GM12878 (cell line): ENCODE data around the gene FUT6. TPM values are rescaled to one million over a fixed set of nuclear protein-coding genes. Genes with fewer than 3 reads are reported as not detected.

Source experiments
- ATAC-seq: fragments of 200-7000 bp; cut with Tn5 transposase; 3 replicates; pipeline ENCODE4 v1.9.1; 2020; ENCODE audit warnings: mild to moderate bottlenecking, moderate library complexity
- BruUV-seq: library from RNA; stranded (reverse); fragments of 400-500 nt; replicated peaks from 2 replicates; lab custom pipeline; 2021; lab: Mats Ljungman, UMichigan
- CTCF ChIA-PET: fragments of 300-600 bp; sonication (Branson Sonifier 250); formaldehyde crosslinking; extraction: SDS; loops from one replicate; lab custom pipeline; 2021; ENCODE audit warnings: inconsistent platforms; lab: Yijun Ruan, JAX
- POLR2A ChIA-PET: fragments of 350-600 bp; formaldehyde crosslinking; extraction: SDS; loops from one replicate; lab custom pipeline; 2021; ENCODE audit warnings: inconsistent platforms; lab: Charles Lee
- RAD21 ChIA-PET: fragments of 300-600 bp; sonication (Branson Sonifier 250); formaldehyde crosslinking; loops from one replicate; lab custom pipeline; 2023; ENCODE audit warnings: antibody characterized with exemption; ENCODE audit not compliant: unreplicated experiment; lab: Charles Lee
- SMC1A ChIA-PET: fragments of 300-600 bp; sonication (Branson Sonifier 250); formaldehyde crosslinking; loops from one replicate; lab custom pipeline; 2023; ENCODE audit not compliant: unreplicated experiment, uncharacterized antibody; lab: Charles Lee
- DNase-seq: peaks from one replicate; pipeline ENCODE4 v3.0.0-alpha.2; 2011; ENCODE audit warnings: low read depth, low spot score
- FAIRE-seq: peaks from 3 replicates; lab custom pipeline; 2011; peaks lifted over from hg19 to GRCh38; lab: Jason Lieb, UNC
- H2AFZ ChIP-seq: 2 replicates; pipeline ENCODE4 v1.6.0; 2011; ENCODE audit warnings: low read depth, low read length, control low read depth; ENCODE audit not compliant: control insufficient read depth
- H3K27ac ChIP-seq: 2 replicates; pipeline ENCODE4 v1.5.1; 2011; ENCODE audit warnings: control low read depth; ENCODE audit not compliant: control insufficient read depth, insufficient read depth
- H3K27me3 ChIP-seq, 2 experiments: replicated peaks in 1 of 2; 2 replicates each; pipeline versions ENCODE4 v1.6.0 to v1.6.1; 2011; ENCODE audit warnings: low read length in 1 of 2; ENCODE audit not compliant: control insufficient read depth in 2 of 2, insufficient read depth in 2 of 2
- H3K36me3 ChIP-seq, 2 experiments: 2 replicates each; pipeline ENCODE4 v1.5.1; 2011; ENCODE audit warnings: low read length in 1 of 2; ENCODE audit not compliant: control insufficient read depth in 2 of 2, insufficient read depth in 2 of 2
- H3K4me1 ChIP-seq: 2 replicates; pipeline ENCODE4 v1.6.1; 2011; ENCODE audit warnings: mild to moderate bottlenecking, low read length, moderate library complexity, mixed read lengths; ENCODE audit not compliant: control insufficient read depth, insufficient read depth
- H3K4me2 ChIP-seq: 2 replicates; pipeline ENCODE4 v1.6.0; 2011; ENCODE audit warnings: control low read depth; ENCODE audit not compliant: control insufficient read depth, insufficient read depth
- H3K4me3 ChIP-seq: fragments of 200-600 bp; sonication (generic); 2 replicates; pipeline ENCODE4 v1.5.1; 2016
- H3K79me2 ChIP-seq: 2 replicates; pipeline ENCODE4 v1.6.0; 2011; ENCODE audit warnings: low read length; ENCODE audit not compliant: control insufficient read depth, insufficient read depth
- H3K9ac ChIP-seq: 2 replicates; pipeline ENCODE4 v1.8.0; 2011; ENCODE audit warnings: low read length, control low read depth, mixed read lengths; ENCODE audit not compliant: control insufficient read depth, insufficient read depth
- H3K9me3 ChIP-seq: replicated peaks from 3 replicates; pipeline ENCODE4 v1.5.1; 2011; ENCODE audit warnings: mild to moderate bottlenecking, low read length; ENCODE audit not compliant: control insufficient read depth, insufficient read depth
- H4K20me1 ChIP-seq: 2 replicates; pipeline ENCODE4 v1.6.0; 2011; ENCODE audit not compliant: control insufficient read depth, insufficient read depth
- BRCA1 ChIP-seq: IDR thresholded peaks from 2 replicates; pipeline ENCODE4 v1.6.1; 2011; ENCODE audit warnings: low read depth, low read length, improper control_type of control experiment
- CEBPZ ChIP-seq: fragments of 150-350 bp; IDR thresholded peaks from 2 replicates; pipeline ENCODE4 v1.6.1; 2016; ENCODE audit warnings: low read depth, low read length
- KLF5 ChIP-seq: fragments of 450-650 bp; IDR thresholded peaks from 2 replicates; pipeline ENCODE4 v1.6.1; 2014; ENCODE audit warnings: mild to moderate bottlenecking; ENCODE audit not compliant: partially characterized antibody
- LARP7 ChIP-seq: fragments of 450-650 bp; IDR thresholded peaks from 2 replicates; pipeline ENCODE4 v1.6.1; 2017; ENCODE audit warnings: mild to moderate bottlenecking
- MLLT1 ChIP-seq: fragments of 450-650 bp; IDR thresholded peaks from 2 replicates; pipeline ENCODE4 v1.6.1; 2016; ENCODE audit warnings: mild to moderate bottlenecking
- NKRF ChIP-seq: fragments of 450-650 bp; conservative IDR thresholded peaks from 2 replicates; pipeline ENCODE4 v1.6.1; 2017; ENCODE audit warnings: mild to moderate bottlenecking, moderate library complexity
- NR2C1 ChIP-seq: fragments of 450-650 bp; IDR thresholded peaks from 2 replicates; pipeline ENCODE4 v1.6.1; 2017; ENCODE audit warnings: antibody characterized with exemption, mild to moderate bottlenecking, moderate library complexity
- RB1 ChIP-seq: fragments of 450-650 bp; formaldehyde crosslinking; IDR thresholded peaks from 2 replicates; pipeline ENCODE4 v1.6.1; 2017; ENCODE audit warnings: mild to moderate bottlenecking, borderline replicate concordance
- SRF ChIP-seq, 2 experiments: IDR thresholded peaks; 2 replicates each; pipeline ENCODE4 v1.6.1; 2011; ENCODE audit warnings: low read depth in 2 of 2, low read length in 2 of 2, mild to moderate bottlenecking in 1 of 2, moderate library complexity in 1 of 2
- STAT3 ChIP-seq: IDR thresholded peaks from 2 replicates; pipeline ENCODE4 v1.6.1; 2011; ENCODE audit warnings: low read depth, low read length, improper control_type of control experiment
- WGBS: methylation state at CpG from one replicate; pipeline ENCODE4 v1.1.6; 2016; ENCODE audit warnings: low lambda C conversion rate; ENCODE audit not compliant: insufficient replicate concordance, insufficient coverage; ENCODE audit errors: missing lambda C conversion rate; 5-methylcytosine and 5-hydroxymethylcytosine counted together
- in situ Hi-C: fragments of 300-500 bp; cut with MboI; formaldehyde crosslinking; loops from 9 replicates; pipeline ENCODE4 v1.14.3; 2018; ENCODE audit warnings: mixed read lengths
- intact Hi-C: fragments of 100-400 bp; cut with micrococcal nuclease; formaldehyde crosslinking; loops from one replicate; pipeline ENCODE4 v1.14.2; 2022; ENCODE audit not compliant: unreplicated experiment
- polyA plus RNA-seq, 11 experiments: library from polyadenylated mRNA; depleted of rRNA in 4 of 11; unstranded in 6 of 11; stranded (reverse) in 5 of 11; fragments of >200 nt; fragmentation: Nextera tagmentation in 4 of 11; fragmentation: Illumina TruSeq in 1 of 11; extraction: Ambion mirVana in 4 of 11; extraction: Trizol in 1 of 11; gene quantifications; 1 replicate in 1 of 11; 2 replicates in 10 of 11; pipeline versions ENCODE4 v1.2.1 to v1.2.3, GENCODE V29; 2011 to 2016; ENCODE audit warnings: inconsistent platforms in 2 of 11, missing spikeins in 2 of 11, low read depth in 1 of 11
- total RNA-seq, 4 experiments: library from RNA; depleted of rRNA in 3 of 4; stranded (reverse); fragments of >200 nt in 3 of 4; fragmentation: Illumina TruSeq in 1 of 4; extraction: Trizol in 1 of 4; gene quantifications; 2 replicates each; pipeline versions ENCODE4 v1.2.1 to v1.2.3, GENCODE V29; 2013 to 2021

FUT6 gene
- total and polyA plus RNA-seq, 10 of the 15 experiments (the other 5 are each of a cell fraction or from before 2014, with no cell fraction given), result not detected

GRCh38 chr19:5865772-5866171 lies 26.3 kb upstream of the FUT6 start:
- ChIA-PET SMC1A (no interaction called here), CTCF (no interaction called here), POLR2A (no interaction called here), RAD21 (no interaction called here)
- ATAC-seq, result no peak
- Histone ChIP-seq H3K4me2 (no peak overlapping the region), H3K9me3 (no peaks in the 10 kb centered on the region), H3K79me2 (no peaks in the 10 kb centered on the region), H3K4me1 (no peaks in the 10 kb centered on the region), H3K36me3 (no peaks in the 10 kb centered on the region), H3K9ac (no peak overlapping the region), H3K27ac (no peak overlapping the region), H2AFZ (no peak overlapping the region), H3K4me3 (no peak overlapping the region), H3K27me3 (no peaks in the 10 kb centered on the region; a peak in 1 of 4 replicates), H4K20me1 (no peaks in the 10 kb centered on the region)
- WGBS, result 51% methylated on average over 11 of the region's 11 CpGs
- BruUV-seq, result no TSS peak
- no peak for DNase-seq
- FAIRE-seq, result no peak
- intact Hi-C loops, result no loop called here
- in situ Hi-C loops, result no loop called here
- TF ChIP-seq CEBPZ (no peak), MLLT1 (no peak), LARP7 (no peak), SRF (IDR thresholded peaks at IDR 0.05; ENCODE audit: low read depth in 2 of 2, low read length in 2 of 2) (no peak), NR2C1 (no peak), NKRF (no peak), RB1 (no peak), STAT3 (no peak), BRCA1 (no peak), KLF5 (no peak)
